Adrenal gland (tissue), 5 donors: Measurements from ENCODE around the gene FST.

Experiments used
- POLR2A ChIP-seq, 2 donors: fragments of 450-650 bp; IDR thresholded peaks; one replicate each; pipeline ENCODE4 v1.6.1; 2017; ENCODE audit warnings: antibody characterized with exemption in 2 of 2, mild to moderate bottlenecking in 2 of 2, moderate library complexity in 1 of 2
- TF ChIP-seq, protein P1 (sequence below), 6 experiments: fragments of 450-650 bp in 4 of 6; fragments of 200-600 bp in 2 of 6; sonication (generic) in 1 of 6; IDR thresholded peaks; 1 replicate in 5 of 6; 2 replicates in 1 of 6; pipeline versions ENCODE4 v1.5.1 to v1.8.0; 2016 to 2021; ENCODE audit warnings: antibody characterized with exemption in 6 of 6, mild to moderate bottlenecking in 2 of 6, moderate library complexity in 1 of 6
- donor health status: DM: no; HTN: no; CAD: no.

DNA sequence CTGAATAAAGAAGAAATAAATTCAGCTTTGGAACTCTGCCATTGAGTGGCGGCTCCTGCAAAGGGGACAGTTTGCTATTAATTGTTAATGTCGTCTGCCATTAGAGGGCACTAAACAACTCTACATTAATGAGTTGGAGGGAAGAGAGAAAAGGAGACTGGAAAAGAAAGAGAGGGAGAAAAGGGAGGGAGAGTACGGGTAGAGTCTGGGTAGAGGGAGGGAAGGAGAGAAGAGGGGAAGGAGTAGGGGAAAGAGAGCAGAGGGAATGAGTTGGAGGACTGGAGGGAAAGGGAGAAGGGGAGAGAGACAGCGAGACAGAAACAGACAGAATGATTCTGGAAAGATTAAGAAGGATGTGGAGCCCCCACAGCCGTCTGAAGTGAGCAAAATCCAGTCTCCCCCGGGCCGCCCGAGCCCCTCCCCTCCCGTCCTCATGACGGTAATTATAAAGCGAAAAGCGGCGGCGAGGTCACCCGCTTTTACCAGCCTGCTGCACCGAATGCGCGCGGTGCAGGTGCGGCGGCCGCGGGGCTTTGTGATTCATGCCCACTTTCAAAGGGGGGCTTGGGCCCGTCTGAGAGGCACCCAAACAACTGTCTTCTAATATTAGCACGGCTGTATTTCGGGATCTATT lies 1.9 kb upstream of the FST start:
- TF ChIP-seq, protein P1, sequence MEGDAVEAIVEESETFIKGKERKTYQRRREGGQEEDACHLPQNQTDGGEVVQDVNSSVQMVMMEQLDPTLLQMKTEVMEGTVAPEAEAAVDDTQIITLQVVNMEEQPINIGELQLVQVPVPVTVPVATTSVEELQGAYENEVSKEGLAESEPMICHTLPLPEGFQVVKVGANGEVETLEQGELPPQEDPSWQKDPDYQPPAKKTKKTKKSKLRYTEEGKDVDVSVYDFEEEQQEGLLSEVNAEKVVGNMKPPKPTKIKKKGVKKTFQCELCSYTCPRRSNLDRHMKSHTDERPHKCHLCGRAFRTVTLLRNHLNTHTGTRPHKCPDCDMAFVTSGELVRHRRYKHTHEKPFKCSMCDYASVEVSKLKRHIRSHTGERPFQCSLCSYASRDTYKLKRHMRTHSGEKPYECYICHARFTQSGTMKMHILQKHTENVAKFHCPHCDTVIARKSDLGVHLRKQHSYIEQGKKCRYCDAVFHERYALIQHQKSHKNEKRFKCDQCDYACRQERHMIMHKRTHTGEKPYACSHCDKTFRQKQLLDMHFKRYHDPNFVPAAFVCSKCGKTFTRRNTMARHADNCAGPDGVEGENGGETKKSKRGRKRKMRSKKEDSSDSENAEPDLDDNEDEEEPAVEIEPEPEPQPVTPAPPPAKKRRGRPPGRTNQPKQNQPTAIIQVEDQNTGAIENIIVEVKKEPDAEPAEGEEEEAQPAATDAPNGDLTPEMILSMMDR (IDR thresholded peaks at IDR 0.05): peak; percentile 28 to 83 (median 58)
- TF ChIP-seq POLR2A (IDR thresholded peaks at IDR 0.05): no peak
